ENCODE data around the gene TAAR1. TPM values are rescaled to one million over a fixed set of nuclear protein-coding genes. Genes with fewer than 3 reads are reported as not detected.

TAAR1 gene
- total and polyA plus RNA-seq, 10 of the 15 experiments (the other 5 are each of a cell fraction or from before 2014, with no cell fraction given), result not detected

DNA sequence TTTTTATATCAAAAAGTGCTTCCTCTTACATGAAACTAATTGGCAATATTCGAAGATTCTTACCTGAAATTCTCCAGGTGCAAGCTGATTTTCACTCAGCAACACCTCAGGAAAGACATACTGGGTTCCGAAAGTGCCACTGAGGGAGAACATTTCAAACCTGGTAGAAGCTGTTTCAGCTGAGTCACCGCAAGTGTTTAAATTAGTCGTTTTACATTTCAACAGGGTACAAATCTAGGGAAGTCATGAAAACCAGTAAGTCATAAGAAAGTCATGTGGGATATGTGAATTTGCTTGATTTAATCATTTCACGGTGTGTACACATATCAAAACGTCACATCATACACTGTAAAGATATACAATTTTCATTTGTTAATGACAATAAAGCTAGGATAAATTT lies 25.3 kb upstream of the TAAR1 start:
- ChIA-PET POLR2A (interaction anchor here (0.7 kb wide), 1 partner anchor 27 kb away, joined by 3 read pairs; no protein-coding TSS in a partner anchor), SMC1A (ENCODE audit: uncharacterized antibody, unreplicated experiment) (interaction anchor here (1.1 to 1.3 kb wide), 2 partner anchors 9 to 14 kb away, joined by 3 read pairs; no protein-coding TSS in a partner anchor), RAD21 (ENCODE audit: unreplicated experiment) (interaction anchor here (1.0 kb wide), 1 partner anchor 236 kb away, joined by 3 read pairs; no protein-coding TSS in a partner anchor), CTCF (interaction anchor here (2.8 kb wide), 1 partner anchor 14 kb away, joined by 12 read pairs; no protein-coding TSS in a partner anchor)
- no peaks in the 10 kb centered on the region for H3K36me3 ChIP-seq (ENCODE audit: control insufficient read depth in 2 of 2, insufficient read depth in 2 of 2, low read length in 1 of 2)
- no peaks in the 10 kb centered on the region for H3K27me3 ChIP-seq (replicated peaks in 1 of 2; ENCODE audit: control insufficient read depth in 2 of 2, insufficient read depth in 2 of 2, low read length in 1 of 2)
- no peaks in the 10 kb centered on the region for H4K20me1 ChIP-seq (ENCODE audit: control insufficient read depth, insufficient read depth)
- WGBS (ENCODE audit: insufficient coverage, insufficient replicate concordance, low lambda C conversion rate, missing lambda C conversion rate), result 36% methylated on average over 6 of the region's 6 CpGs
- H3K4me1 ChIP-seq (ENCODE audit: control insufficient read depth, insufficient read depth, low read length), result no peaks in the 10 kb centered on the region
- ATAC-seq, result no peak
- DNase-seq (ENCODE audit: low read depth, low spot score), result no peak
- H3K27ac ChIP-seq (ENCODE audit: control insufficient read depth, insufficient read depth), result no peak overlapping the region
- H3K4me3 ChIP-seq, result no peak overlapping the region
- no TSS peak for BruUV-seq (replicated peaks)
- H2AFZ ChIP-seq (ENCODE audit: control insufficient read depth, low read depth, low read length), result no peak overlapping the region
- intact Hi-C loops (cut with micrococcal nuclease; ENCODE audit: unreplicated experiment) (no loop called here), in situ Hi-C loops (cut with MboI) (no loop called here)
- no peaks in the 10 kb centered on the region for H3K9me3 ChIP-seq (replicated peaks; ENCODE audit: control insufficient read depth, insufficient read depth, low read length)
- no peaks in the 10 kb centered on the region for H3K79me2 ChIP-seq (ENCODE audit: control insufficient read depth, insufficient read depth, low read length)
- no peak for FAIRE-seq
- TF ChIP-seq NR2F1 (conservative IDR thresholded peaks at IDR 0.05) (no peak), IKZF1 (conservative IDR thresholded peaks at IDR 0.05) (no peak), BCL11A (IDR thresholded peaks at IDR 0.05; ENCODE audit: low read depth, low read length) (no peak), SIX5 (IDR thresholded peaks at IDR 0.05; ENCODE audit: low read depth, low read length, severe bottlenecking) (no peak), MXI1 (IDR thresholded peaks at IDR 0.05; ENCODE audit: low read depth, low read length) (no peak), ASH2L (IDR thresholded peaks at IDR 0.05; ENCODE audit: borderline replicate concordance, low read depth) (no peak), ZNF217 (IDR thresholded peaks at IDR 0.05) (no peak), CHD4 (IDR thresholded peaks at IDR 0.05) (no peak), CHD2 (IDR thresholded peaks at IDR 0.05; ENCODE audit: borderline replicate concordance, low read depth, low read length) (no peak)
- TF ChIP-seq, protein P1, sequence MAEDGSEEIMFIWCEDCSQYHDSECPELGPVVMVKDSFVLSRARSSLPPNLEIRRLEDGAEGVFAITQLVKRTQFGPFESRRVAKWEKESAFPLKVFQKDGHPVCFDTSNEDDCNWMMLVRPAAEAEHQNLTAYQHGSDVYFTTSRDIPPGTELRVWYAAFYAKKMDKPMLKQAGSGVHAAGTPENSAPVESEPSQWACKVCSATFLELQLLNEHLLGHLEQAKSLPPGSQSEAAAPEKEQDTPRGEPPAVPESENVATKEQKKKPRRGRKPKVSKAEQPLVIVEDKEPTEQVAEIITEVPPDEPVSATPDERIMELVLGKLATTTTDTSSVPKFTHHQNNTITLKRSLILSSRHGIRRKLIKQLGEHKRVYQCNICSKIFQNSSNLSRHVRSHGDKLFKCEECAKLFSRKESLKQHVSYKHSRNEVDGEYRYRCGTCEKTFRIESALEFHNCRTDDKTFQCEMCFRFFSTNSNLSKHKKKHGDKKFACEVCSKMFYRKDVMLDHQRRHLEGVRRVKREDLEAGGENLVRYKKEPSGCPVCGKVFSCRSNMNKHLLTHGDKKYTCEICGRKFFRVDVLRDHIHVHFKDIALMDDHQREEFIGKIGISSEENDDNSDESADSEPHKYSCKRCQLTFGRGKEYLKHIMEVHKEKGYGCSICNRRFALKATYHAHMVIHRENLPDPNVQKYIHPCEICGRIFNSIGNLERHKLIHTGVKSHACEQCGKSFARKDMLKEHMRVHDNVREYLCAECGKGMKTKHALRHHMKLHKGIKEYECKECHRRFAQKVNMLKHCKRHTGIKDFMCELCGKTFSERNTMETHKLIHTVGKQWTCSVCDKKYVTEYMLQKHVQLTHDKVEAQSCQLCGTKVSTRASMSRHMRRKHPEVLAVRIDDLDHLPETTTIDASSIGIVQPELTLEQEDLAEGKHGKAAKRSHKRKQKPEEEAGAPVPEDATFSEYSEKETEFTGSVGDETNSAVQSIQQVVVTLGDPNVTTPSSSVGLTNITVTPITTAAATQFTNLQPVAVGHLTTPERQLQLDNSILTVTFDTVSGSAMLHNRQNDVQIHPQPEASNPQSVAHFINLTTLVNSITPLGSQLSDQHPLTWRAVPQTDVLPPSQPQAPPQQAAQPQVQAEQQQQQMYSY (CRISPR knock-in tag; IDR thresholded peaks at IDR 0.05), result no peak
- TF ChIP-seq, protein P2, sequence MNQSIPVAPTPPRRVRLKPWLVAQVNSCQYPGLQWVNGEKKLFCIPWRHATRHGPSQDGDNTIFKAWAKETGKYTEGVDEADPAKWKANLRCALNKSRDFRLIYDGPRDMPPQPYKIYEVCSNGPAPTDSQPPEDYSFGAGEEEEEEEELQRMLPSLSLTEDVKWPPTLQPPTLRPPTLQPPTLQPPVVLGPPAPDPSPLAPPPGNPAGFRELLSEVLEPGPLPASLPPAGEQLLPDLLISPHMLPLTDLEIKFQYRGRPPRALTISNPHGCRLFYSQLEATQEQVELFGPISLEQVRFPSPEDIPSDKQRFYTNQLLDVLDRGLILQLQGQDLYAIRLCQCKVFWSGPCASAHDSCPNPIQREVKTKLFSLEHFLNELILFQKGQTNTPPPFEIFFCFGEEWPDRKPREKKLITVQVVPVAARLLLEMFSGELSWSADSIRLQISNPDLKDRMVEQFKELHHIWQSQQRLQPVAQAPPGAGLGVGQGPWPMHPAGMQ (IDR thresholded peaks at IDR 0.05; ENCODE audit: borderline replicate concordance), result no peak
- TF ChIP-seq, protein P3, sequence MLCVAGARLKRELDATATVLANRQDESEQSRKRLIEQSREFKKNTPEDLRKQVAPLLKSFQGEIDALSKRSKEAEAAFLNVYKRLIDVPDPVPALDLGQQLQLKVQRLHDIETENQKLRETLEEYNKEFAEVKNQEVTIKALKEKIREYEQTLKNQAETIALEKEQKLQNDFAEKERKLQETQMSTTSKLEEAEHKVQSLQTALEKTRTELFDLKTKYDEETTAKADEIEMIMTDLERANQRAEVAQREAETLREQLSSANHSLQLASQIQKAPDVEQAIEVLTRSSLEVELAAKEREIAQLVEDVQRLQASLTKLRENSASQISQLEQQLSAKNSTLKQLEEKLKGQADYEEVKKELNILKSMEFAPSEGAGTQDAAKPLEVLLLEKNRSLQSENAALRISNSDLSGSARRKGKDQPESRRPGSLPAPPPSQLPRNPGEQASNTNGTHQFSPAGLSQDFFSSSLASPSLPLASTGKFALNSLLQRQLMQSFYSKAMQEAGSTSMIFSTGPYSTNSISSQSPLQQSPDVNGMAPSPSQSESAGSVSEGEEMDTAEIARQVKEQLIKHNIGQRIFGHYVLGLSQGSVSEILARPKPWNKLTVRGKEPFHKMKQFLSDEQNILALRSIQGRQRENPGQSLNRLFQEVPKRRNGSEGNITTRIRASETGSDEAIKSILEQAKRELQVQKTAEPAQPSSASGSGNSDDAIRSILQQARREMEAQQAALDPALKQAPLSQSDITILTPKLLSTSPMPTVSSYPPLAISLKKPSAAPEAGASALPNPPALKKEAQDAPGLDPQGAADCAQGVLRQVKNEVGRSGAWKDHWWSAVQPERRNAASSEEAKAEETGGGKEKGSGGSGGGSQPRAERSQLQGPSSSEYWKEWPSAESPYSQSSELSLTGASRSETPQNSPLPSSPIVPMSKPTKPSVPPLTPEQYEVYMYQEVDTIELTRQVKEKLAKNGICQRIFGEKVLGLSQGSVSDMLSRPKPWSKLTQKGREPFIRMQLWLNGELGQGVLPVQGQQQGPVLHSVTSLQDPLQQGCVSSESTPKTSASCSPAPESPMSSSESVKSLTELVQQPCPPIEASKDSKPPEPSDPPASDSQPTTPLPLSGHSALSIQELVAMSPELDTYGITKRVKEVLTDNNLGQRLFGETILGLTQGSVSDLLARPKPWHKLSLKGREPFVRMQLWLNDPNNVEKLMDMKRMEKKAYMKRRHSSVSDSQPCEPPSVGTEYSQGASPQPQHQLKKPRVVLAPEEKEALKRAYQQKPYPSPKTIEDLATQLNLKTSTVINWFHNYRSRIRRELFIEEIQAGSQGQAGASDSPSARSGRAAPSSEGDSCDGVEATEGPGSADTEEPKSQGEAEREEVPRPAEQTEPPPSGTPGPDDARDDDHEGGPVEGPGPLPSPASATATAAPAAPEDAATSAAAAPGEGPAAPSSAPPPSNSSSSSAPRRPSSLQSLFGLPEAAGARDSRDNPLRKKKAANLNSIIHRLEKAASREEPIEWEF (IDR thresholded peaks at IDR 0.05; ENCODE audit: insufficient replicate concordance, low read depth, low read length), result no peak
- no peak overlapping the region for H3K9ac ChIP-seq (ENCODE audit: control insufficient read depth, insufficient read depth, low read length)
- no peak overlapping the region for H3K4me2 ChIP-seq (ENCODE audit: control insufficient read depth, insufficient read depth)
